Kidney epithelial cell (primary cell): ENCODE results near the gene OPRD1. TPM values are rescaled to one million over a fixed set of nuclear protein-coding genes. Genes with fewer than 3 reads are reported as not detected.
A peak's percentile ranks its signal among the peaks of the same experiment; 100 is the strongest.

Experiments used
- DNase-seq: peaks from one replicate; pipeline ENCODE4 v3.0.0-alpha.2; 2010; ENCODE audit warnings: low read depth
- H3K27me3 ChIP-seq: 2 replicates; pipeline ENCODE4 v1.6.0; 2011; ENCODE audit warnings: low read length; ENCODE audit not compliant: control insufficient read depth, insufficient read depth
- H3K36me3 ChIP-seq: 2 replicates; pipeline ENCODE4 v1.5.1; 2011; ENCODE audit warnings: low read length; ENCODE audit not compliant: control insufficient read depth, insufficient read depth
- H3K4me3 ChIP-seq: 2 replicates; pipeline ENCODE4 v1.5.1; 2011; ENCODE audit warnings: low read depth, mild to moderate bottlenecking, control low read depth, low read length
- CTCF ChIP-seq: IDR thresholded peaks from 2 replicates; pipeline ENCODE4 v1.5.1; 2011; ENCODE audit warnings: mild to moderate bottlenecking, moderate library complexity, low read length, control low read depth, inconsistent platforms; ENCODE audit not compliant: insufficient read depth, poor library complexity, severe bottlenecking
- total RNA-seq: library from RNA; depleted of rRNA; stranded (reverse); fragments of >200 nt; gene quantifications from 2 replicates; pipeline ENCODE4 v1.2.3, GENCODE V29; 2015

Gene OPRD1
- total RNA-seq, 1 donor from 2014 or later: 0.21 TPM

GRCh38 chr1:28886731-28887418 is 74.9 kb downstream of the OPRD1 start:
- Histone ChIP-seq H3K4me3 (peak overlapping the region; percentile 91), H3K27me3 (no peaks in the 10 kb centered on the region), H3K36me3 (no peaks in the 10 kb centered on the region)
- no peak for TF ChIP-seq CTCF
- peak; percentile 32 for DNase-seq

- no peak for TF ChIP-seq CTCF
- DNase-seq: no peak
- Histone ChIP-seq H3K4me3 (peak overlapping the region; percentile 91), H3K36me3 (no peaks in the 10 kb centered on the region), H3K27me3 (no peaks in the 10 kb centered on the region)
Measured at GRCh38 chr1:28887419-28887834, 75.5 kb downstream of the OPRD1 start.

DNA sequence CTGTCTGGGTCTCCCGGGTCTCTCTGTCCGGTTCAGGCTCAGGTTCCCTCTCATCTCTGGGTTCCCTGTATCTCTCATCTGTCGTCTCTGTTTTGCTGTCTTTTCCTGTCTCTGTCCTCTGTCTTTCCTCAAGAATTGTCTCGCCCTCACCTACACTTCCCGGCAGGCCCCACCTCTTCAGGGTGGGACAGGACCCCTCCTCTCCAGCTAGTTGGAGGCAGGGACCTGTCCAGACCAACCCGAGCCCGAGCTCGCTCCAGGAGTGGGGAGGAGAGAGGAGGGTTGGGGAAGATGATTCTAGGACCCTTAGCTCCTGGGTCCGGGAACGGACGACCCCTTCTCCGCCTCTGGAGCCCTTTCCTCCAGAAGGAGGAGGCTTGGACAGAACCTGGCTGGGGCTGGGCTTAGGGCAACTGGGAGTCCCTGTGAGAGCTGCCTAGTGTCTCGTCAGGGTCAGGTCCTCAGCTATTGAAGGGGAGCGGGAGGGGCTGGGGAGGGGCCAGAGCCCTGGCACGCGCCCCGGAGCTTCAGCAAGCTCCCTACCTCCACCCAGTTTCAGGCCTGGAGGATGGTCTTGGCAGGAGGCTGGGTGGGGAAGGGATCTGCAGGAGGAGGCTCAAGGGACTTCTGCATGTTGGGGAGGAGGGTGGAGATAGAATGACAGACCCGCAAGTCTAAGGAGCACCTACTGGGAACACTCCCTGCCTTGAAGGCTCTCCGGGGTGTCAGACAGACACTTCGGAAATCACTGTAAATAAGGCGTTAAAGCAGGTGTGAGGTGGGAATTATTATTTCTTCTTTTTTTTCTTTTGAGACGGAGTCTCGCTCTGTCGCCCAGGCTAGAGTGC is 76.1 kb downstream of the OPRD1 start:
- no peak for TF ChIP-seq CTCF
- DNase-seq: no peak
- no peaks in the 10 kb centered on the region for H3K36me3 ChIP-seq
- no peaks in the 10 kb centered on the region for H3K27me3 ChIP-seq
- peak overlapping the region; percentile 91 for H3K4me3 ChIP-seq

DNA sequence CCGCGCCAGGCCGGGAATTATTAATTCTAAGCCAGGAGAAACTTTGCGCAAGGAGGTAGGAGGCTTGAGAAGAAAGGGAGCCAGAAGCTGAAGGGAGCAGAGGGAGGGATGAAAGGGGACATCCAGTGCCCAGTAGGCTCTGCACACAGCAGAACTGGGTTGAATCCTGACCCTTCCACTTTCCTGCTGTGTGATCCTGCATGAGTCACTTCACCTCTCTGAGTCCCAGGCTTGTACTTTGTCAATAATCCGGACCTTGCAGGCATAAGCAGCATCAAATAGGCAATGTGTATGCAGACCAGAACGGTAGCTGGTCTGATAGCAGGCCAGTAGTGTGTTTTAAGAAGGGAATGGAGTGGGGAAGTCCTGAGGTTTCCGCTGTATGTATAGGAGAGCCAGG is 76.9 kb downstream of the OPRD1 start:
- Histone ChIP-seq H3K4me3 (no peak overlapping the region), H3K27me3 (no peaks in the 10 kb centered on the region), H3K36me3 (no peaks in the 10 kb centered on the region)
- no peak for DNase-seq
- TF ChIP-seq CTCF: no peak

DNA sequence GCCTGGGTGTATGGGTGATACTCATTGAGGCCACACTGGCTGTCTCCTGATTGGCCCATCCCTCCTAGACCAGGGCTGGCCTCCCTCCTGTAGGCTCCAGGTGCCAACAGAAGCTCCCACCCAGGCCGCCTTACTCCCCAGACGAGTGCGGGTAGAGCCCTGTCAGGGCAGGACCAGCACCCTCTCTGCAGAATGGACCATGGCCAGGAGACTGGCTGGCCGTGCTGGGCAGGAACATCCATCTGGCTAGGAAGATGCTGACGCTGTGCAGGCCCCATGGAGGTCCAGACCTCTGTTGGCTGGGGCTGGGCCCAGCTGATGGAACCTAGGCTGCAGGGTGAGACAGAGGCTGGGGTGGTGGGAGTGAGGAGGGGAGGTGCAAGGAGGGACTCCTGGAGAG is 77.4 kb downstream of the OPRD1 start:
- Histone ChIP-seq H3K4me3 (no peak overlapping the region), H3K36me3 (no peaks in the 10 kb centered on the region), H3K27me3 (no peaks in the 10 kb centered on the region)
- TF ChIP-seq CTCF: no peak
- DNase-seq: no peak

GRCh38 chr1:28890435-28890834 is 78.5 kb downstream of the OPRD1 start:
- no peak for TF ChIP-seq CTCF
- Histone ChIP-seq H3K36me3 (no peaks in the 10 kb centered on the region), H3K4me3 (no peak overlapping the region), H3K27me3 (no peaks in the 10 kb centered on the region)
- DNase-seq: no peak
